Chondrocyte (in vitro differentiated cells): Measurements from ENCODE around the gene PPP2R2C. TPM values are rescaled to one million over a fixed set of nuclear protein-coding genes. Genes with fewer than 3 reads are reported as not detected.

Experiments
- DNase-seq: peaks from one replicate; pipeline ENCODE4 v3.0.0; 2021; ENCODE audit warnings: mixed read lengths, low spot score
- H3K27ac Mint-ChIP-seq: one replicate; pipeline ENCODE4 v1.8.0; 2021; ENCODE audit warnings: mild to moderate bottlenecking, moderate library complexity, mixed read lengths; ENCODE audit not compliant: unreplicated experiment
- H3K27me3 Mint-ChIP-seq: 2 replicates; pipeline ENCODE4 v1.8.0; 2021; ENCODE audit warnings: low read depth, mixed read lengths
- H3K36me3 Mint-ChIP-seq: 2 replicates; pipeline ENCODE4 v1.8.0; 2021; ENCODE audit warnings: low read depth, mixed read lengths
- H3K4me1 Mint-ChIP-seq: 2 replicates; pipeline ENCODE4 v1.8.0; 2021; ENCODE audit warnings: low read depth, mild to moderate bottlenecking, mixed read lengths
- H3K4me3 Mint-ChIP-seq: one replicate; pipeline ENCODE4 v1.8.0; 2021; ENCODE audit warnings: mild to moderate bottlenecking, moderate library complexity, mixed read lengths; ENCODE audit not compliant: unreplicated experiment
- H3K9me3 Mint-ChIP-seq: 2 replicates; pipeline ENCODE4 v1.8.0; 2021; ENCODE audit warnings: low read depth, mixed read lengths
- CTCF ChIP-seq: fragments of 200-600 bp; sonication (generic); IDR thresholded peaks from 2 replicates; pipeline ENCODE4 v1.5.0; 2021; ENCODE audit warnings: antibody characterized with exemption, mild to moderate bottlenecking, moderate library complexity
- total RNA-seq: library from RNA; stranded (reverse); gene quantifications from 3 replicates; pipeline ENCODE4 v1.2.1, GENCODE V29; 2021

The PPP2R2C gene
- total RNA-seq, 1 donor from 2014 or later = 0.10 TPM

GRCh38 chr4:6394671-6395081 lies 77.7 kb downstream of the PPP2R2C start:
- DNase-seq = no peak
- H3K27ac Mint-ChIP-seq = no peak overlapping the region
- H3K27me3 Mint-ChIP-seq = peaks cover 44% of the 10 kb centered on the region
- no peaks in the 10 kb centered on the region for H3K4me1 Mint-ChIP-seq
- no peaks in the 10 kb centered on the region for H3K9me3 Mint-ChIP-seq
- no peak overlapping the region for H3K4me3 Mint-ChIP-seq
- no peak for TF ChIP-seq CTCF
- no peaks in the 10 kb centered on the region for H3K36me3 Mint-ChIP-seq

DNA sequence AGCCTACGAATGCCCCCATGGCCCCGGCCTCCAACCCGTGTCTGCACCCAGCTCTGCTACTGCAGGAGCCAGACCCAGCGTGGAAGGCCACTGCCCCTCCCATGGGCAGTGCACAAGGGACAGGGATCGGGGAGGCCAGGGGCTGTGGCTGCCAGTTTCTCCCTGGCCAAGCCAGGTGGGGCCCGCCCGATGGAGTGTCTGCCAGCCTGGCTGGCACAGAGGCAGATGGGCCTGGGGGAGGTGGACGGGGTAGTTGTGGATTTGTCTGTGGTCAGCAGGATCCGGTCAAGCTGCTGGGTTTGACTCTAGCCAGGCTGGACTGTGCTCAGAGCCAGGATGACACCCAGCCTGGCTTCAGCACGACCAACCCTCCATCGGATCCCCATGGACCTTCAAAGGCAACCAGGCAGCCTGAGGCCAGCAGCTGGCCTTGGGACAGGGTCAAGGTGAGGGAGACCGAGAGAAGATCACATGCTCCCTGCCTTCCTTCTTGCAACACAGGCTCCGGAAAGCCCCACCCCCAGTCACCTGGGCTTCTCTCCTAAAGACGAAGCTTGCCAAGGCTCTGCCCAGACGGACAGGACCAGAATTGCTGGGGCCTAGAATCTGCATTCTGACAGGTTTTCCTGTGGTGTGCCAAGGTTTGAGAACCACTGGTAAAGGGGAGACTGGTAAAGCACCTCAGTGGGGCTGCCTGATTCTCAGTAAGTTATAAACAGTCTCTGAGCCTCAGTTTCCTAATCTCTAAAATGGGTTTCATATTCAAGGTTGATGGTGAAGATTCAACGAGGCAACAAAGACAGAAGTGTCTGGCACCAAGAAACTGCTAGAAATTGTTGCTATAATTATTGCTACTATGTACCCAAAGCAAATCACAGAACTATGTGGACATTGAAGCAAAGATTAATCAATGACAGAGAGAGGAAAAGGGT lies 78.6 kb downstream of the PPP2R2C start:
- TF ChIP-seq CTCF = no peak
- Mint-ChIP-seq H3K27ac (no peak overlapping the region), H3K9me3 (no peaks in the 10 kb centered on the region), H3K4me1 (no peaks in the 10 kb centered on the region), H3K36me3 (no peaks in the 10 kb centered on the region), H3K27me3 (peaks cover 43% of the 10 kb centered on the region), H3K4me3 (no peak overlapping the region)
- DNase-seq = no peak

- no peak for DNase-seq
- no peaks in the 10 kb centered on the region for H3K36me3 Mint-ChIP-seq
- no peak overlapping the region for H3K4me3 Mint-ChIP-seq
- no peaks in the 10 kb centered on the region for H3K9me3 Mint-ChIP-seq
- H3K4me1 Mint-ChIP-seq = no peaks in the 10 kb centered on the region
- TF ChIP-seq CTCF = no peak
- peaks cover 39% of the 10 kb centered on the region for H3K27me3 Mint-ChIP-seq
- no peak overlapping the region for H3K27ac Mint-ChIP-seq
Observed at GRCh38 chr4:6393066-6393465, 79.3 kb downstream of the PPP2R2C start.

DNA sequence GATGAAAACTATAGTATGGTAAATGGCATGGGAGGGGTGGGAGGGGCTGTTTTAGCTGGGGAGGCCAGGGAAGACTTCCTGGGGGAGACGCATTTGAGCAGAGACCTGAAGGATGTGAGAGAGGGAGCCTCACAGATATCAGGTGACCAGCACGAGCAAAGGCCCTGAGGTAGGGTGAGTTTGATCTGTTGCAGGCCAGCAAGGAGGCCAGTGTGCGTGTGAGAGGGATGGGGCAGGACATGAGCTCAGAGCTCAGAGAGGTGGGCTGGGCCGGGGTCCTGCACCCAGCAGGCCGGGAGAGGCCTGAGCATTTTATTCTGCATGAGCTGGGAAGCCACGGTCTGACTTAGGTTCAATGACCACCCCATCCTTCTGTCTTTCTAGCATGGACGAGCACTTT lies 80.0 kb downstream of the PPP2R2C start:
- no peak for TF ChIP-seq CTCF
- DNase-seq = no peak
- Mint-ChIP-seq H3K27ac (no peak overlapping the region), H3K27me3 (peaks cover 39% of the 10 kb centered on the region), H3K4me3 (no peak overlapping the region), H3K4me1 (no peaks in the 10 kb centered on the region), H3K36me3 (no peaks in the 10 kb centered on the region), H3K9me3 (no peaks in the 10 kb centered on the region)

GRCh38 chr4:6391852-6392188 lies 80.6 kb downstream of the PPP2R2C start:
- H3K36me3 Mint-ChIP-seq = no peaks in the 10 kb centered on the region
- H3K27ac Mint-ChIP-seq = no peak overlapping the region
- H3K4me3 Mint-ChIP-seq = no peak overlapping the region
- no peaks in the 10 kb centered on the region for H3K9me3 Mint-ChIP-seq
- no peaks in the 10 kb centered on the region for H3K4me1 Mint-ChIP-seq
- DNase-seq = no peak
- no peak for TF ChIP-seq CTCF
- H3K27me3 Mint-ChIP-seq = peaks cover 41% of the 10 kb centered on the region
